Testis (tissue), 2 donors: Measurements from ENCODE around the gene GRIA4.

ENCODE experiments used
- POLR2A ChIP-seq: fragments of 450-650 bp; IDR thresholded peaks from one replicate; pipeline ENCODE4 v1.6.1; 2017; ENCODE audit warnings: antibody characterized with exemption, mild to moderate bottlenecking, moderate library complexity
- TF ChIP-seq, protein P1 (sequence below), 3 experiments: fragments of 450-650 bp in 2 of 3; fragments of 200-600 bp in 1 of 3; sonication (generic) in 1 of 3; IDR thresholded peaks; one replicate each; pipeline ENCODE4 v1.5.1; 2016 to 2019; ENCODE audit warnings: antibody characterized with exemption in 3 of 3, mild to moderate bottlenecking in 2 of 3, moderate library complexity in 1 of 3

DNA sequence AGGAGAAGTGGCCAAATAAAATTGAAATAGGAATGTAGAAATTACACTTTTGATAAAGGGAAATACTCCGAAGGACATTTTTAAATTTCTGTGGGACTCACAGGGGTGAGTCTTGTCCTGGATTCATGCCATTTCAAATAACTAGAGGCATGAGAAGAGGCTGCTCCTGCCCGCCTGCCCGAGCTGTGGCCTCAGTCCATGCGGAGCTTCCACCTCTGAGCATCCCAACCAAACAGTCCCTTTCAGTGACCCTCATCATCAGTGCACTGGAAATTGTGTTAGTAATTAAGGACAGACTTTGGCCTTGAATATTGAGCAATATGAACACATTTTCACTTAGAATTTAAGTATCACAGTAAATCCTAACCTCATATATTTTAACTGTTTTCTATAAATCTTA lies 25.6 kb downstream of the GRIA4 start:
- TF ChIP-seq, protein P1, sequence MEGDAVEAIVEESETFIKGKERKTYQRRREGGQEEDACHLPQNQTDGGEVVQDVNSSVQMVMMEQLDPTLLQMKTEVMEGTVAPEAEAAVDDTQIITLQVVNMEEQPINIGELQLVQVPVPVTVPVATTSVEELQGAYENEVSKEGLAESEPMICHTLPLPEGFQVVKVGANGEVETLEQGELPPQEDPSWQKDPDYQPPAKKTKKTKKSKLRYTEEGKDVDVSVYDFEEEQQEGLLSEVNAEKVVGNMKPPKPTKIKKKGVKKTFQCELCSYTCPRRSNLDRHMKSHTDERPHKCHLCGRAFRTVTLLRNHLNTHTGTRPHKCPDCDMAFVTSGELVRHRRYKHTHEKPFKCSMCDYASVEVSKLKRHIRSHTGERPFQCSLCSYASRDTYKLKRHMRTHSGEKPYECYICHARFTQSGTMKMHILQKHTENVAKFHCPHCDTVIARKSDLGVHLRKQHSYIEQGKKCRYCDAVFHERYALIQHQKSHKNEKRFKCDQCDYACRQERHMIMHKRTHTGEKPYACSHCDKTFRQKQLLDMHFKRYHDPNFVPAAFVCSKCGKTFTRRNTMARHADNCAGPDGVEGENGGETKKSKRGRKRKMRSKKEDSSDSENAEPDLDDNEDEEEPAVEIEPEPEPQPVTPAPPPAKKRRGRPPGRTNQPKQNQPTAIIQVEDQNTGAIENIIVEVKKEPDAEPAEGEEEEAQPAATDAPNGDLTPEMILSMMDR (IDR thresholded peaks at IDR 0.05) = no peak
- TF ChIP-seq POLR2A = no peak
